HK-2 (cell line): ENCODE measurements around the gene NCF1.
"Not testable (repeated sequence)": the region's sequence is repeated elsewhere in the genome, so short reads cannot be mapped to it uniquely, and the experiment has no call there.

Experiments
- DNase-seq: peaks from one replicate; pipeline ENCODE4 v3.0.0-alpha.2; 2018; ENCODE audit not compliant: unreplicated experiment

The NCF1 gene

DNA sequence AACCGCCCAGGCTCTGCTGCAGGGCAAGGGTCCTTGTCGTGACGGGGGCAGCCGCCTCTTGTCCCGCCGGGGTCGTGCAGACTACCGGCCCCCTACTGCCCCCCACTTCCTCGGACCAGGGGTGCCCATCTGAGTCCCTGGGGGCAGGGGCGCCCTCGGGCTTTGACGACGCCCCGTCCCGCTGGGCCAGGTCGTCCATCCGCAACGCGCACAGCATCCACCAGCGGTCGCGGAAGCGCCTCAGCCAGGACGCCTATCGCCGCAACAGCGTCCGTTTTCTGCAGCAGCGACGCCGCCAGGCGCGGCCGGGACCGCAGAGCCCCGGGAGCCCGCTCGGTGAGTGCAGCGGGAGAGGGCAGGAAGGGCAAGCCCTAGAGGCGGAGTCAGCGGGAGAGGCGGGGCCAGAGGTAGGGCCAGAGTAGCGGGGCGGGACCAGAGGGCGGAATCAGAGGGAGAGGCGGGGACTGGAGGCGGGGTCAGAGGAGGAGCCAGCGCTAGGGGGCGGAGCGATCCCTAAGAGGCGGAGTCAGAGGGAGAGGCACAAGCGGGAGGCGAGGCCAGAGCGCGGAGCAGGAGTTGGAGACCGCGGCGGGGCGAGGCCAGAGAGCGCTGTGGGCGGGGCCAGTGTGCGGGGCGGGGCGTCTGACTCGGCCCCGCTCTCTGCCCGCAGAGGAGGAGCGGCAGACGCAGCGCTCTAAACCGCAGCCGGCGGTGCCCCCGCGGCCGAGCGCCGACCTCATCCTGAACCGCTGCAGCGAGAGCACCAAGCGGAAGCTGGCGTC is 14.7 kb downstream of the NCF1 start:
- DNase-seq: peak; percentile 92

DNA sequence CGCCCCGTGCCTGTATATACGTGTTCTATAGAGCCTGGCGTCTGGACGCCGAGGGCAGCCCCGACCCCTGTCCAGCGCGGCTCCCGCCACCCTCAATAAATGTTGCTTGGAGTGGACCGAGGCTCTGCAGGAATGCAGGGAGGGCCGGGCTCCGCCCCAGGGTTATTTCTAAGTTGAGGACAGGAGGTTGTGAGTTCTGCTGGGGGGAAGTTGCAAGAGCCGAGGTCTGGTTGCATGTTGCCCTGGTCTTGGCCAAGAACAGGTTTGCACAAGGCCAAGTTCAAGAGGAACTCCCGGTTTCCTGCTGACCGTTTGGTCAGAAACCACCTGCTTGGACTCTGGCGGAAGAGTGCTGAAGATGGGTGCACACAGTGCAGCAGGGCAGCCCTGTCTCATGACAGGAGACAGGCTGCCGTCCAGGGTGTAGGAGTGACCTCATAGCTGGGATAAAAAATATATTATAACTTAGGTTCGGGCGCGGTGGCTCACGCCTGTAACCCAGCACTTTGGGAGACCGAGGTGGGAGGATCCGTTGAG is 15.5 kb downstream of the NCF1 start:
- DNase-seq: not testable (repeated sequence)

DNA sequence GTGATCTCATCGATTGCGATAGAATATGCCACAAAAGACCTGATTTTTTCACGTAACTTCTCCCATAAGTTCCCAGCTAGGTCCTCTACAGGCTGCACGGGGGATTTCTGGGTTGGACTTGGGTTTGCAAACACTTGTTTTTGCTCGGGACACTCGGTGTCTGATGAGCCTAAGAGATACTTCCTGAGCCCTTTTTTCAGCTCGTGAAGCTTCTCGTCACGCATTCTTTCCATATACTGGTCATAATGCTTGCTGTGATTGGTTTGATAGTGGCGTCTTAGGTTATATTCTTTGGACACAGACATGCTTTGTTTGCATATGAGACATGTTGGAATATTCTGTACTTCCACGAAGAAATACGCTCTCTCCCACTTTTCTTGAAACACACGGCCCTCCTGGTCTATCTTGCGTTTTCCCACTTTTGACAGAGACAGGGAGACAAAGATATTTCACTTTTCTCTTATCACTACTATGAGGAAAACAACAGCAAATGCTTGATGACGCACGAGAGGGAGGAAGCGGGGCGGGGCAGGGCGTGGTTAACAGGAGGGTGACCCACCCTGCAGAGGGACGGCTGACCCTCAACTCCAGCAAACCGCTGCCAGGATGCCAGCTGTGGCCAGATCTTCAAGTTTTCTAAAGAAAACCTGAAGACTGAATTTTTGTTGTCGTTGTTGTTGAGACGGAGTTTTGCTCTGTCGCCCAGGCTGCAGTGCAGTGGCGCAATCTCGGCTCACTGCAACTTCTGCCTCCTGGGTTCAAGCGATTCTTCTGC is 24.2 kb downstream of the NCF1 start:
- DNase-seq: not testable (repeated sequence)

DNA sequence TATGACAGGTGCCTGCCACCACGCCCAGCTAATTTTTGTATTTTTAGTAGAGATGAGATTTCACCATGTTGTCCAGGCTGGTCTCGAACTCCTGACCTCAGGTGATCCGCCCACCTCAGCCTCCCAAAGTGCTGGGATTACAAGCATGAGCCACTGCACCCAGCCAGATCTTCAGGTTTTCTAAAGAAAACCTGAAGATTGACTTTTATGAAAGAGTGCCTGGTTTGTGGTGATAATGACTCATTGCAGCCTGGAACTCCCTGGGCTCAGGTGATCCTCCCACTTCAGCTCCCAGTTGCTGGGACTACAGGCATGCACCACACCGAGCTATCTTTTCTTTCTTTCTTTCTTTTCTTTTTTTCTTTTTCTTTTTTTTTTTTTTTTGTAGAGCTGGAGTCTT is 24.8 kb downstream of the NCF1 start:
- DNase-seq: not testable (repeated sequence)

DNA sequence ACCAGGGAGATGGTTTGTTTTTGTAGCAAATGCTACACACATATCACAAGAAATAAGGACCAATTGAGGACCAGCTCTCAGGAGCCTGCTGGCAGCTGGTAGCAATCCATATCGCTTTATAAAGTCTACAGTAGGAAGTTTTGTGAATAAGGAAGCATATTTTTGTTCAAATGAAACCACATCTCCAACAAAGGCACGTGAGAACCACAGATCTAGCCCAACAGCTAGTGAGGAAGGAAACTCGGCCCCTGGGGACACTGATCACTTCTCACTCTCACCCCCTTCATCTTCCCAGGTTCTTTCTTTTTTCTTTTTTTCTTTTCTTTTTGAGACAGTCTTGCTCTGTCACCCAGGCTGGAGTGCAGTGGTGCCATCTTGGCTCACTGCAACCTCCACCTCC is 42.1 kb downstream of the NCF1 start:
- not testable (repeated sequence) for DNase-seq

DNA sequence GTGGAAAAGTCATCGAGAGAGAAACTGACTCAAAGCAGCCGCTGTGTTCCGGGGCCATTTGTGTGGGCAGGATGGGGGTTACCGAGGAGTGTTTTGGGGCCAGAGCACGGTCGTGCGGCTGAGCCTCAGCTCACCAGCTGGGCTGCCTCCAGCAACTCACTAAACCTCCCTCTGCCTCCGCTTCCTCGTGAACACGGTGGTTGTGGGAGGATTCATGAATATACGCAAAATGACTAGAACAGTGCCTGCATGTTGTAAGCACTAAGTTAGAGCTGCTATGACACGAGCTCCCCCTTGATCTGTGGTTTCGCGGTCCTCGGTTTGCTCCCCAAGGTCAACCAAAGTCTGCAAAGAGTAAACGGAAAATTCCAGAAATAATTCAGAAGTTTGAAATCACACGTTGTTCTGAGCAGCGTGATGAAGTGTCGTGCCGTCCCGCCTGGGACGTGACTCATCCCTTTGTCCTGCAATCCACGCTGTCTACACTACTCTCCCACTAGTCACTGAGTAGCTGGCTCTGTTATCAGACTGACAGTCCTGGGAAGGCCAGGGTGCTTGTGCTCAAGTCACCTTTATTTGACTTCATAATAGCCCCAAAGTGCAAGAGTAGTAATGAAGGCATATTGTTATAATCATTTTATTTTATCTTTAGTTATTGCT is 46.5 kb downstream of the NCF1 start:
- not testable (repeated sequence) for DNase-seq

DNA sequence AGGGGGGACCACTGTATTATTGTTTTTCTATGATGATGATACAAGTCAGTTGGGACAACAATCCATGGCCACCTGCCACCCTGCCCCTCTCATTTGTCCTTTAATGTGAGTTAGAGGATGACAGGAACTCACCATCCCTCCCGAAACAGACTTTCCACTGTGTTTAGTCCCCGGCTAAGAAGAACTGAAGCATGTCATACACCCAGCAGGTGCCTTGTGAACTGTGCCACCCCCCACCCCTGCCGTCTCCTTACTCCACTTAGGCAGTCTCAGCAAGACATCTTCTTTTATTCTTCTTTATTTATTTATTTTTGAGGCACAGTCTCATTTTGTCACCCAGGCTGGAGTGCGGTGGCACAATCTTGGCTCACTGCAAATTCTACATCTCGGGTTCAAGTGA is 47.4 kb downstream of the NCF1 start:
- DNase-seq: not testable (repeated sequence)

DNA sequence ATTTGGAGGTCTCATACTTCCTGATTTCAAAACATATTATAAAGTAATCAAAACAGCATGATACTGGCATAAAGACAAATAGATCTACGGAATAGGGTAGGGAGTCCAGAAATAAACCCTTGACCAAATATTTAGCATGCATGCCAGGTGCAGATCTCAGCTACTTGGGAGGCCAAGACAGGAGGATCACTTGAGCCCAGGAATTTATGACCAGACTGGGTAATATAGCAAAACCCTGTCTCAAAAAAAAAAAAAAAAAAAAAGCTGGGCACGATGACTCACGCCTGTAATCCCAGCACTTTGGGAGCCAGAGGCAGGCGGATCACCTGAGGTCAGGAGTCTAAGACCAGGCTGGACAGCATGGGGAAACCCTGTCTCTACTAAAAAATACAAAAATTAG is 56.1 kb downstream of the NCF1 start:
- not testable (repeated sequence) for DNase-seq

DNA sequence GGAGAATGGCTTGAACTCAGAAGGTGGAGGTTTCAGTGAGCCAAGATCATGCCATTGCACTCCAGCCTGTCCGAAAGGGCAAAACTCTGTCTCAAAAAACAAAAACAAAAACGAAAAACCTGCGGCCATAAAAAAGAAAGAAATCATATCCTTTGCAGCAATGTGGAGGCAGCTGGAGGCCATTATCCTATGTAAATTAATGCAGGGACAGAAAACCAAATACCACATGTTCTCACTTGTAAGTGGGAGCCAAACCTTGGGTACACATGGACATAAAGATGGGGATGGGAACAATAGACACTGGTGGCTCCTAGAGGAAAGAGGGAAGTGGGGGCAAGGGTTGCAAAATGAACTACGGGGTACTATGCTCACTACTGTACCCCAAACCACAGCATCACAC is 56.6 kb downstream of the NCF1 start:
- not testable (repeated sequence) for DNase-seq
